ENCODE data around the gene ADAMTS12. TPM values are rescaled to one million over a fixed set of nuclear protein-coding genes. Genes with fewer than 3 reads are reported as not detected.

Gene ADAMTS12
- polyA plus RNA-seq, 1 donor from 2014 or later, result 0.07 TPM

- Histone ChIP-seq H3K9me2 (ENCODE audit: insufficient read depth, low read length) (no peaks in the 10 kb centered on the region), H3K79me2 (replicated peaks; ENCODE audit: insufficient read depth, low read length) (no peaks in the 10 kb centered on the region), H3K4me3 (ENCODE audit: low read length) (no peak overlapping the region), H3K36me3 (ENCODE audit: insufficient read depth, low read length) (no peaks in the 10 kb centered on the region), H3K9ac (ENCODE audit: low read length) (no peak overlapping the region), H3K27ac (ENCODE audit: low read length) (no peak overlapping the region), H4K20me1 (ENCODE audit: insufficient read depth) (no peaks in the 10 kb centered on the region), H3K27me3 (ENCODE audit: insufficient read depth, low read depth, low read length) (no peaks in the 10 kb centered on the region), H3F3A (ENCODE audit: insufficient read depth, low read length, poor library complexity, severe bottlenecking) (no peaks in the 10 kb centered on the region), H3K9me3 (ENCODE audit: low read length) (no peaks in the 10 kb centered on the region), H3K4me2 (ENCODE audit: low read length) (no peak overlapping the region), H2AFZ (ENCODE audit: low read depth, low read length) (no peak overlapping the region)
- TF ChIP-seq EZH2 (IDR thresholded peaks at IDR 0.05; ENCODE audit: borderline replicate concordance, insufficient read depth, low read length, poor library complexity, severe bottlenecking) (no peak), TAF1 (IDR thresholded peaks at IDR 0.05; ENCODE audit: low read depth) (no peak)
Observed at GRCh38 chr5:33690374-33691135, 201.2 kb downstream of the ADAMTS12 start.

- Histone ChIP-seq H3K79me2 (replicated peaks; ENCODE audit: insufficient read depth, low read length) (no peaks in the 10 kb centered on the region), H3F3A (ENCODE audit: insufficient read depth, low read length, poor library complexity, severe bottlenecking) (no peaks in the 10 kb centered on the region), H3K4me2 (ENCODE audit: low read length) (no peak overlapping the region), H2AFZ (ENCODE audit: low read depth, low read length) (no peak overlapping the region), H3K9me2 (ENCODE audit: insufficient read depth, low read length) (no peaks in the 10 kb centered on the region), H3K9me3 (ENCODE audit: low read length) (no peaks in the 10 kb centered on the region), H3K36me3 (ENCODE audit: insufficient read depth, low read length) (no peaks in the 10 kb centered on the region), H4K20me1 (ENCODE audit: insufficient read depth) (no peaks in the 10 kb centered on the region), H3K27ac (ENCODE audit: low read length) (no peak overlapping the region), H3K9ac (ENCODE audit: low read length) (no peak overlapping the region), H3K27me3 (ENCODE audit: insufficient read depth, low read depth, low read length) (no peaks in the 10 kb centered on the region), H3K4me3 (ENCODE audit: low read length) (no peak overlapping the region)
- TF ChIP-seq EP300 (conservative IDR thresholded peaks at IDR 0.05; ENCODE audit: poor library complexity, severe bottlenecking) (no peak), POLR2AphosphoS5 (IDR thresholded peaks at IDR 0.05) (no peak), SMC3 (conservative IDR thresholded peaks at IDR 0.05; ENCODE audit: poor library complexity) (no peak), CTCF (IDR thresholded peaks at IDR 0.05; ENCODE audit: poor library complexity, severe bottlenecking) (no peak)
Observed at GRCh38 chr5:33688526-33688925, 203.3 kb downstream of the ADAMTS12 start.

DNA sequence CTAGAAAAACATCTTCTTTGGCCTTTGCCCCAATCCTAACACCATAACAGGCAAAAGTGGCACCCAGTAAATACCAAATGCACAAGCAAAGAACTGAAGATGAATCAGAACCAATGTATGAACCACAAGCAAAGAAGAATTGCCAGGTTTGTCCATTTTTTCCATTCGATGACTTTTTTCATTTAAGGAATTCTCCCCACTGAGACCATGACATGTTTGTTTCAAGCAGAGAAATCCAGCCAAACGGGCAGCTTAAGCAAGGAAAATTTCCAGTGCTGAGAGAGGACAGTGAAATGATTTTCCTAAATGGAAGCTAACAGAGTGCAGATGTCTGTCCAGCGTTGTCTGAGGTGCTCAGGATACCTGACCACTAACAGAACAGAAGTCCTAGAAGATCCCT, 203.7 kb downstream of the ADAMTS12 start:
- Histone ChIP-seq H3K27ac (ENCODE audit: low read length) (no peak overlapping the region), H2AFZ (ENCODE audit: low read depth, low read length) (no peak overlapping the region), H3K4me3 (ENCODE audit: low read length) (no peak overlapping the region), H3K27me3 (ENCODE audit: insufficient read depth, low read depth, low read length) (no peaks in the 10 kb centered on the region), H3K9me3 (ENCODE audit: low read length) (no peaks in the 10 kb centered on the region), H4K20me1 (ENCODE audit: insufficient read depth) (no peaks in the 10 kb centered on the region), H3K36me3 (ENCODE audit: insufficient read depth, low read length) (no peaks in the 10 kb centered on the region), H3K9me2 (ENCODE audit: insufficient read depth, low read length) (no peaks in the 10 kb centered on the region), H3F3A (ENCODE audit: insufficient read depth, low read length, poor library complexity, severe bottlenecking) (no peaks in the 10 kb centered on the region), H3K9ac (ENCODE audit: low read length) (no peak overlapping the region), H3K79me2 (replicated peaks; ENCODE audit: insufficient read depth, low read length) (no peaks in the 10 kb centered on the region), H3K4me2 (ENCODE audit: low read length) (no peak overlapping the region)
- TF ChIP-seq MXI1 (conservative IDR thresholded peaks at IDR 0.05; ENCODE audit: poor library complexity, severe bottlenecking) (no peak), REST (IDR thresholded peaks at IDR 0.05; ENCODE audit: borderline replicate concordance) (no peak), TAF1 (IDR thresholded peaks at IDR 0.05; ENCODE audit: low read depth) (no peak), SMC3 (conservative IDR thresholded peaks at IDR 0.05; ENCODE audit: poor library complexity) (no peak), POLR2AphosphoS5 (IDR thresholded peaks at IDR 0.05) (no peak), RAD21 (conservative IDR thresholded peaks at IDR 0.05) (no peak)

All from neural cell (in vitro differentiated cells).